HEK293 (cell line): ENCODE measurements around the gene NDC1.
A peak's percentile ranks its signal among the peaks of the same experiment; 100 is the strongest.

Source experiments
- CTCF ChIA-PET: fragments of 350-600 bp; formaldehyde crosslinking; extraction: SDS; loops from one replicate; lab custom pipeline; 2021; ENCODE audit warnings: antibody characterized with exemption; lab: Yijun Ruan, JAX
- POLR2A ChIA-PET: fragments of 300-600 bp; formaldehyde crosslinking; extraction: SDS; loops from one replicate; lab custom pipeline; 2020; ENCODE audit warnings: antibody characterized with exemption, inconsistent platforms; lab: Yijun Ruan, JAX
- H3K27ac ChIP-seq: fragments of 200-500 bp; sonication (Bioruptor generic); 2 replicates; pipeline ENCODE4 v1.5.1; 2014; ENCODE audit warnings: low read depth, low read length, control low read depth, inconsistent platforms; ENCODE audit errors: extremely low read depth
- H3K36me3 ChIP-seq, 2 experiments: fragments of 200-500 bp in 1 of 2; sonication (Bioruptor generic) in 1 of 2; 1 replicate in 1 of 2; 2 replicates in 1 of 2; pipeline ENCODE4 v1.5.1; 2014 to 2017; ENCODE audit warnings: inconsistent platforms in 2 of 2, low read length in 2 of 2; ENCODE audit not compliant: control insufficient read depth in 2 of 2, insufficient read depth in 1 of 2
- H3K4me1 ChIP-seq: fragments of 200-500 bp; sonication (Bioruptor generic); 2 replicates; pipeline ENCODE4 v1.5.1; 2014; ENCODE audit warnings: mild to moderate bottlenecking, low read length, inconsistent platforms; ENCODE audit not compliant: control insufficient read depth, insufficient read depth
- H3K4me3 ChIP-seq: 2 replicates; pipeline ENCODE4 v1.5.1; 2011; ENCODE audit warnings: low read depth, mild to moderate bottlenecking, control low read depth, low read length, moderate library complexity
- H3K9me3 ChIP-seq: fragments of 200-500 bp; sonication (Bioruptor generic); 2 replicates; pipeline ENCODE4 v1.5.1; 2014; ENCODE audit warnings: low read depth, low read length, inconsistent platforms; ENCODE audit not compliant: control insufficient read depth, insufficient read depth
- BCL6B ChIP-seq: fragments of 450-650 bp; formaldehyde crosslinking; IDR thresholded peaks from 2 replicates; pipeline ENCODE4 v1.5.1; 2017; ENCODE audit warnings: missing biosample characterization, missing genetic modification characterization
- ELK4 ChIP-seq: IDR thresholded peaks from 2 replicates; pipeline ENCODE4 v1.6.1; 2011; ENCODE audit warnings: mild to moderate bottlenecking, low read depth, low read length, borderline replicate concordance
- GFI1B ChIP-seq: fragments of 450-650 bp; formaldehyde crosslinking; IDR thresholded peaks from 2 replicates; pipeline ENCODE4 v1.5.1; 2016; ENCODE audit warnings: missing biosample characterization, missing genetic modification characterization
- GLI4 ChIP-seq: fragments of 450-650 bp; formaldehyde crosslinking; IDR thresholded peaks from 2 replicates; pipeline ENCODE4 v1.5.1; 2016; ENCODE audit warnings: missing biosample characterization, missing genetic modification characterization
- IKZF3 ChIP-seq: fragments of 450-650 bp; IDR thresholded peaks from 2 replicates; pipeline ENCODE4 v1.5.0; 2018; ENCODE audit warnings: missing biosample characterization, mild to moderate bottlenecking, missing genetic modification characterization, moderate library complexity
- PRDM10 ChIP-seq: fragments of 450-650 bp; formaldehyde crosslinking; IDR thresholded peaks from 2 replicates; pipeline ENCODE4 v1.5.1; 2016; ENCODE audit warnings: missing biosample characterization, missing genetic modification characterization
- REPIN1 ChIP-seq: fragments of 450-650 bp; formaldehyde crosslinking; IDR thresholded peaks from 2 replicates; pipeline ENCODE4 v1.5.1; 2017; ENCODE audit warnings: missing biosample characterization, missing genetic modification characterization, low read depth
- SALL2 ChIP-seq: fragments of 450-650 bp; formaldehyde crosslinking; IDR thresholded peaks from 2 replicates; pipeline ENCODE4 v1.5.0; 2017; ENCODE audit warnings: missing biosample characterization, mild to moderate bottlenecking, missing genetic modification characterization, borderline replicate concordance
- SCRT2 ChIP-seq: fragments of 450-650 bp; formaldehyde crosslinking; IDR thresholded peaks from 2 replicates; pipeline ENCODE4 v1.5.1; 2016; ENCODE audit warnings: missing biosample characterization, missing genetic modification characterization
- SP7 ChIP-seq: fragments of 450-650 bp; formaldehyde crosslinking; IDR thresholded peaks from 2 replicates; pipeline ENCODE4 v1.5.1; 2016; ENCODE audit warnings: missing biosample characterization, missing genetic modification characterization
- ZBTB48 ChIP-seq: fragments of 450-650 bp; formaldehyde crosslinking; IDR thresholded peaks from 2 replicates; pipeline ENCODE4 v1.5.1; 2016; ENCODE audit warnings: missing biosample characterization, missing genetic modification characterization
- ZBTB49 ChIP-seq: fragments of 450-650 bp; formaldehyde crosslinking; IDR thresholded peaks from 2 replicates; pipeline ENCODE4 v1.5.1; 2016; ENCODE audit warnings: missing biosample characterization, missing genetic modification characterization, low read depth
- ZNF174 ChIP-seq: fragments of 450-650 bp; formaldehyde crosslinking; IDR thresholded peaks from 2 replicates; pipeline ENCODE4 v1.5.0; 2017; ENCODE audit warnings: missing biosample characterization, mild to moderate bottlenecking, missing genetic modification characterization
- ZNF280C ChIP-seq: fragments of 450-650 bp; formaldehyde crosslinking; IDR thresholded peaks from 2 replicates; pipeline ENCODE4 v1.5.1; 2016; ENCODE audit warnings: missing biosample characterization, missing genetic modification characterization
- ZNF292 ChIP-seq: fragments of 450-650 bp; formaldehyde crosslinking; IDR thresholded peaks from 2 replicates; pipeline ENCODE4 v1.5.1; 2016; ENCODE audit warnings: low read depth, missing biosample characterization, missing genetic modification characterization, borderline replicate concordance
- ZNF529 ChIP-seq: fragments of 450-650 bp; formaldehyde crosslinking; IDR thresholded peaks from 2 replicates; pipeline ENCODE4 v1.5.1; 2017; ENCODE audit warnings: missing genetic modification characterization, missing biosample characterization; ENCODE audit not compliant: insufficient replicate concordance
- ZNF530 ChIP-seq: fragments of 450-650 bp; formaldehyde crosslinking; IDR thresholded peaks from 2 replicates; pipeline ENCODE4 v1.5.1; 2016; ENCODE audit warnings: low read depth, missing biosample characterization, missing genetic modification characterization
- ZNF544 ChIP-seq: fragments of 450-650 bp; formaldehyde crosslinking; IDR thresholded peaks from 2 replicates; pipeline ENCODE4 v1.5.0; 2017; ENCODE audit warnings: missing biosample characterization, missing genetic modification characterization
- ZNF585B ChIP-seq: fragments of 450-650 bp; formaldehyde crosslinking; IDR thresholded peaks from 2 replicates; pipeline ENCODE4 v1.5.1; 2016; ENCODE audit warnings: missing biosample characterization, missing genetic modification characterization
- ZNF600 ChIP-seq: fragments of 450-650 bp; formaldehyde crosslinking; IDR thresholded peaks from 2 replicates; pipeline ENCODE4 v1.5.1; 2016; ENCODE audit warnings: missing biosample characterization, missing genetic modification characterization
- ZNF768 ChIP-seq: fragments of 450-650 bp; formaldehyde crosslinking; IDR thresholded peaks from 2 replicates; pipeline ENCODE4 v1.5.1; 2018; ENCODE audit warnings: missing biosample characterization, mild to moderate bottlenecking, missing genetic modification characterization

Gene NDC1

GRCh38 chr1:53733975-53734649, 104.0 kb downstream of the NDC1 start (continued):
- TF ChIP-seq ZBTB49, result no peak
- TF ChIP-seq BCL6B (tag by site-specific recombination), result no peak
- no peak for TF ChIP-seq ELK4

- H3K27ac ChIP-seq, result peak overlapping the region; percentile 31; the same call in 1 of the 2 replicates
- H3K4me3 ChIP-seq, result no peak overlapping the region
- POLR2A ChIA-PET, result no interaction called here
- peaks cover 26% of the 10 kb centered on the region for H3K4me1 ChIP-seq
- CTCF ChIA-PET, result interaction anchor here (1.5 to 1.7 kb wide), 2 partner anchors 18 to 20 kb away, joined by 3 to 8 read pairs; no protein-coding TSS in a partner anchor
- no peaks in the 10 kb centered on the region for H3K36me3 ChIP-seq
- no peaks in the 10 kb centered on the region for H3K9me3 ChIP-seq
- 0 out of 2 replicates have a peak, but pooled peaks have one; percentile 6 for TF ChIP-seq GFI1B (tag by site-specific recombination)
- no peak for TF ChIP-seq ZBTB48 (tag by site-specific recombination)
- no peak for TF ChIP-seq SALL2
- TF ChIP-seq ZNF529 (tag by site-specific recombination), result no peak
- TF ChIP-seq PRDM10 (tag by site-specific recombination), result peak; percentile 81
- no peak for TF ChIP-seq REPIN1
- no peak for TF ChIP-seq ZNF280C (tag by site-specific recombination)
- no peak for TF ChIP-seq ZNF600 (tag by site-specific recombination)
- TF ChIP-seq ZNF585B (tag by site-specific recombination), result no peak
- TF ChIP-seq ZNF292, result no peak
- TF ChIP-seq ZNF174, result no peak
- TF ChIP-seq ZNF544 (tag by site-specific recombination), result no peak
- peak; percentile 88 for TF ChIP-seq IKZF3 (tag by site-specific recombination)
- TF ChIP-seq ZNF530, result no peak
- no peak for TF ChIP-seq ZNF768 (tag by site-specific recombination)
- TF ChIP-seq SP7 (tag by site-specific recombination), result no peak
- TF ChIP-seq GLI4 (tag by site-specific recombination), result no peak
- TF ChIP-seq SCRT2 (tag by site-specific recombination), result peak; percentile 86
Observed at GRCh38 chr1:53733447-53733931, 104.6 kb downstream of the NDC1 start.
